H9 (cell line): ENCODE measurements around the gene NEMF. TPM values are rescaled to one million over a fixed set of nuclear protein-coding genes. Genes with fewer than 3 reads are reported as not detected.
"Not testable (repeated sequence)": the region's sequence is repeated elsewhere in the genome, so short reads cannot be mapped to it uniquely, and the experiment has no call there.

ENCODE experiments used
- DNase-seq: peaks from one replicate; pipeline ENCODE4 v3.0.0-alpha.2; 2017
- H2AFZ ChIP-seq: one replicate; pipeline ENCODE4 v1.6.1; 2013; ENCODE audit warnings: mild to moderate bottlenecking, low read length, control low read depth, moderate library complexity
- H2AK5ac ChIP-seq: 2 replicates; pipeline ENCODE4 v1.6.1; 2013; ENCODE audit warnings: low read length, control low read depth, mixed read lengths; ENCODE audit not compliant: insufficient read length
- H2BK120ac ChIP-seq: one replicate; pipeline ENCODE4 v1.6.1; 2013; ENCODE audit warnings: low read depth, mild to moderate bottlenecking, low read length, control low read depth, inconsistent platforms; ENCODE audit not compliant: poor library complexity, severe bottlenecking
- H2BK12ac ChIP-seq: 2 replicates; pipeline ENCODE4 v1.6.1; 2013; ENCODE audit warnings: low read length, control low read depth, mixed read lengths, low read depth; ENCODE audit not compliant: insufficient read length
- H2BK15ac ChIP-seq: 2 replicates; pipeline ENCODE4 v1.6.1; 2013; ENCODE audit warnings: low read depth, low read length, control low read depth
- H2BK20ac ChIP-seq: one replicate; pipeline ENCODE4 v1.6.1; 2013; ENCODE audit warnings: low read depth, mild to moderate bottlenecking, low read length, control low read depth, inconsistent platforms; ENCODE audit not compliant: poor library complexity, severe bottlenecking
- H2BK5ac ChIP-seq: 2 replicates; pipeline ENCODE4 v1.6.1; 2013; ENCODE audit warnings: low read length, control low read depth, mixed read lengths; ENCODE audit not compliant: insufficient read length
- H3K14ac ChIP-seq: 2 replicates; pipeline ENCODE4 v1.6.1; 2013; ENCODE audit warnings: low read length, control low read depth; ENCODE audit not compliant: insufficient read depth
- H3K18ac ChIP-seq: 2 replicates; pipeline ENCODE4 v1.6.1; 2013; ENCODE audit warnings: low read depth, mild to moderate bottlenecking, mixed read lengths, low read length, control low read depth; ENCODE audit not compliant: insufficient read length
- H3K23ac ChIP-seq: 2 replicates; pipeline ENCODE4 v1.6.1; 2013; ENCODE audit warnings: low read length, control low read depth, mixed read lengths, low read depth; ENCODE audit not compliant: insufficient read length
- H3K23me2 ChIP-seq: 2 replicates; pipeline ENCODE4 v1.6.1; 2013; ENCODE audit warnings: low read depth, mild to moderate bottlenecking, mixed read lengths, low read length, control low read depth; ENCODE audit not compliant: insufficient read length, poor library complexity, severe bottlenecking
- H3K27ac ChIP-seq: 2 replicates; pipeline ENCODE4 v1.5.1; 2013; ENCODE audit warnings: low read length, control low read depth, mixed read lengths, low read depth; ENCODE audit not compliant: insufficient read length
- H3K27me3 ChIP-seq: 2 replicates; pipeline ENCODE4 v1.6.1; 2013; ENCODE audit warnings: low read length, control low read depth, inconsistent platforms; ENCODE audit not compliant: insufficient read depth
- H3K4ac ChIP-seq: 2 replicates; pipeline ENCODE4 v1.6.1; 2013; ENCODE audit warnings: low read depth, mild to moderate bottlenecking, control low read depth, inconsistent platforms, low read length, moderate library complexity
- H3K4me1 ChIP-seq: 2 replicates; pipeline ENCODE4 v1.6.1; 2013; ENCODE audit warnings: low read length, control low read depth, inconsistent platforms; ENCODE audit not compliant: insufficient read depth
- H3K4me2 ChIP-seq: 2 replicates; pipeline ENCODE4 v1.6.1; 2013; ENCODE audit warnings: low read length, control low read depth, mixed read lengths; ENCODE audit not compliant: insufficient read length, insufficient read depth
- H3K56ac ChIP-seq: 2 replicates; pipeline ENCODE4 v1.6.1; 2013; ENCODE audit warnings: low read depth, mild to moderate bottlenecking, mixed read lengths, low read length, control low read depth; ENCODE audit not compliant: insufficient read length
- H3K79me1 ChIP-seq: 2 replicates; pipeline ENCODE4 v1.6.1; 2013; ENCODE audit warnings: low read depth, mild to moderate bottlenecking, moderate library complexity, low read length, control low read depth, inconsistent platforms; ENCODE audit not compliant: insufficient read depth, poor library complexity, severe bottlenecking
- H3K79me2 ChIP-seq: 2 replicates; pipeline ENCODE4 v1.6.1; 2013; ENCODE audit warnings: low read length, control low read depth, inconsistent platforms; ENCODE audit not compliant: insufficient read depth
- H3K9ac ChIP-seq: 2 replicates; pipeline ENCODE4 v1.6.1; 2013; ENCODE audit warnings: low read length, control low read depth, mixed read lengths; ENCODE audit not compliant: insufficient read length; ENCODE audit errors: extremely low read depth
- H3K9me3 ChIP-seq: one replicate; pipeline ENCODE4 v1.6.1; 2013; ENCODE audit warnings: low read depth, low read length, inconsistent platforms; ENCODE audit not compliant: control insufficient read depth
- H3T11ph ChIP-seq: one replicate; pipeline ENCODE4 v1.6.1; 2013; ENCODE audit warnings: mild to moderate bottlenecking, low read length, control low read depth, inconsistent platforms
- H4K20me1 ChIP-seq: one replicate; pipeline ENCODE4 v1.6.1; 2013; ENCODE audit not compliant: control insufficient read depth, insufficient read length, insufficient read depth
- H4K5ac ChIP-seq: 2 replicates; pipeline ENCODE4 v1.6.1; 2013; ENCODE audit warnings: low read depth, mild to moderate bottlenecking, mixed read lengths, low read length, control low read depth; ENCODE audit not compliant: insufficient read length
- H4K8ac ChIP-seq: replicated peaks from 2 replicates; pipeline ENCODE4 v1.6.1; 2013; ENCODE audit warnings: low read length, control low read depth, mixed read lengths, low read depth; ENCODE audit not compliant: insufficient read length
- H4K91ac ChIP-seq: 2 replicates; pipeline ENCODE4 v1.6.1; 2013; ENCODE audit warnings: low read depth, mild to moderate bottlenecking, moderate library complexity, mixed read lengths, low read length, control low read depth; ENCODE audit not compliant: insufficient read length
- H3K27ac Mint-ChIP-seq, 3 experiments: 2 replicates in 2 of 3; 3 replicates in 1 of 3; pipeline ENCODE4 v1.8.0; 2020 to 2021; ENCODE audit warnings: mixed read lengths in 3 of 3, mild to moderate bottlenecking in 1 of 3, moderate library complexity in 1 of 3
- H3K27me3 Mint-ChIP-seq: 2 replicates; pipeline ENCODE4 v1.8.0; 2021; ENCODE audit warnings: low read depth, mild to moderate bottlenecking, moderate library complexity, mixed read lengths
- H3K36me3 Mint-ChIP-seq, 3 experiments: 2 replicates in 2 of 3; 3 replicates in 1 of 3; pipeline ENCODE4 v1.8.0; 2020 to 2021; ENCODE audit warnings: low read depth in 3 of 3, mixed read lengths in 3 of 3; ENCODE audit not compliant: insufficient read depth in 1 of 3
- H3K4me1 Mint-ChIP-seq, 2 experiments: 2 replicates each; pipeline ENCODE4 v1.8.0; 2020; ENCODE audit warnings: mixed read lengths in 2 of 2
- H3K4me3 Mint-ChIP-seq, 2 experiments: 2 replicates in 1 of 2; 3 replicates in 1 of 2; pipeline ENCODE4 v1.8.0; 2020 to 2021; ENCODE audit warnings: mild to moderate bottlenecking in 2 of 2, mixed read lengths in 2 of 2, moderate library complexity in 1 of 2
- H3K9me3 Mint-ChIP-seq, 2 experiments: 2 replicates in 1 of 2; 3 replicates in 1 of 2; pipeline ENCODE4 v1.8.0; 2020; ENCODE audit warnings: mild to moderate bottlenecking in 2 of 2, mixed read lengths in 2 of 2, moderate library complexity in 1 of 2
- WGBS: extraction: QIAGEN DNeasy Blood & Tissue Kit; methylation state at CpG from one replicate; pipeline ENCODE4 v1.1.7; 2013; ENCODE audit warnings: missing lambda C conversion rate, low lambda C conversion rate, mixed read lengths; ENCODE audit not compliant: insufficient read length; ENCODE audit errors: extremely low coverage; 5-methylcytosine and 5-hydroxymethylcytosine counted together
- total RNA-seq: library from RNA; stranded (reverse); gene quantifications from 2 replicates; pipeline ENCODE4 v1.2.1, GENCODE V29; 2021
- TF ChIP-seq, protein P1 (sequence below): fragments of 200-600 bp; sonication (generic); conservative IDR thresholded peaks from 3 replicates; pipeline ENCODE4 v1.8.0; 2021; ENCODE audit warnings: antibody characterized with exemption, mild to moderate bottlenecking

NEMF gene
- total RNA-seq, 1 experiment from 2014 or later, result 57.4 TPM

DNA sequence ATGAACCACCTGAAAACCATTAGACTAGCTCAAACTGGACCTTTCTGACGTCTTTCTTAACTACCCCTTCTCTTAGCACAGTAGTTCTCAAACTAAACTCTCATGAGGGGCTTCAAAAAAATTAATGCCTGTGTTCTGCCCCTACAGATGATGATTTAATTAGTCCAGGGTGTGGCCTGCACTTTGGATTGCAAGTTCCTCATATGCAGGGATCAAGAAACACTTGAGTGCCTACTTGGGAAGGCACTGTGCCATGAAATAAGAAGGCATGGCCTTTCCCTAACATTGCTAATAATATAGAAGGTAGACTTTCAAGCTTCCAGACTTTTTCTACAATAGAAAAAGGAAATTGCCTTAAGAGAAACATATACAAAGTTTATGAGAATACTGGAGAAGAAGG lies 107.4 kb downstream of the NEMF start:
- H3K9me3 ChIP-seq, result no peaks in the 10 kb centered on the region
- no CpG with 5 or more reads among the region's 1 CpG for WGBS
- H3K27ac Mint-ChIP-seq, result no peak overlapping the region
- TF ChIP-seq, protein P1, sequence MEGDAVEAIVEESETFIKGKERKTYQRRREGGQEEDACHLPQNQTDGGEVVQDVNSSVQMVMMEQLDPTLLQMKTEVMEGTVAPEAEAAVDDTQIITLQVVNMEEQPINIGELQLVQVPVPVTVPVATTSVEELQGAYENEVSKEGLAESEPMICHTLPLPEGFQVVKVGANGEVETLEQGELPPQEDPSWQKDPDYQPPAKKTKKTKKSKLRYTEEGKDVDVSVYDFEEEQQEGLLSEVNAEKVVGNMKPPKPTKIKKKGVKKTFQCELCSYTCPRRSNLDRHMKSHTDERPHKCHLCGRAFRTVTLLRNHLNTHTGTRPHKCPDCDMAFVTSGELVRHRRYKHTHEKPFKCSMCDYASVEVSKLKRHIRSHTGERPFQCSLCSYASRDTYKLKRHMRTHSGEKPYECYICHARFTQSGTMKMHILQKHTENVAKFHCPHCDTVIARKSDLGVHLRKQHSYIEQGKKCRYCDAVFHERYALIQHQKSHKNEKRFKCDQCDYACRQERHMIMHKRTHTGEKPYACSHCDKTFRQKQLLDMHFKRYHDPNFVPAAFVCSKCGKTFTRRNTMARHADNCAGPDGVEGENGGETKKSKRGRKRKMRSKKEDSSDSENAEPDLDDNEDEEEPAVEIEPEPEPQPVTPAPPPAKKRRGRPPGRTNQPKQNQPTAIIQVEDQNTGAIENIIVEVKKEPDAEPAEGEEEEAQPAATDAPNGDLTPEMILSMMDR, result no peak
- no peak overlapping the region for H3T11ph ChIP-seq
- no peak overlapping the region for H3K18ac ChIP-seq
- peaks cover 12% of the 10 kb centered on the region for H3K27me3 Mint-ChIP-seq
- no peaks in the 10 kb centered on the region for H3K4me1 Mint-ChIP-seq
- H3K27me3 ChIP-seq, result no peaks in the 10 kb centered on the region
- no peak overlapping the region for H2BK20ac ChIP-seq
- H2BK120ac ChIP-seq, result no peak overlapping the region
- H3K36me3 Mint-ChIP-seq, result no peaks in the 10 kb centered on the region
- H2AFZ ChIP-seq, result no peak overlapping the region
- no peak overlapping the region for H4K5ac ChIP-seq
- H3K56ac ChIP-seq, result no peak overlapping the region
- H2BK15ac ChIP-seq, result no peak overlapping the region
- H3K27ac ChIP-seq, result no peak overlapping the region
- no peak for DNase-seq
- H3K79me2 ChIP-seq, result no peaks in the 10 kb centered on the region
- H2BK12ac ChIP-seq, result no peak overlapping the region
- no peaks in the 10 kb centered on the region for H3K9me3 Mint-ChIP-seq
- H3K4ac ChIP-seq, result no peak overlapping the region
- no peak overlapping the region for H4K91ac ChIP-seq
- no peak overlapping the region for H2AK5ac ChIP-seq
- no peaks in the 10 kb centered on the region for H4K20me1 ChIP-seq
- H4K8ac ChIP-seq, result no peak overlapping the region
- H3K4me1 ChIP-seq, result no peaks in the 10 kb centered on the region
- H3K23me2 ChIP-seq, result no peaks in the 10 kb centered on the region
- no peak overlapping the region for H3K4me3 Mint-ChIP-seq
- H3K23ac ChIP-seq, result no peak overlapping the region
- no peak overlapping the region for H3K4me2 ChIP-seq
- no peaks in the 10 kb centered on the region for H3K79me1 ChIP-seq
- no peak overlapping the region for H3K9ac ChIP-seq
- H3K14ac ChIP-seq, result no peak overlapping the region
- H2BK5ac ChIP-seq, result no peak overlapping the region

DNA sequence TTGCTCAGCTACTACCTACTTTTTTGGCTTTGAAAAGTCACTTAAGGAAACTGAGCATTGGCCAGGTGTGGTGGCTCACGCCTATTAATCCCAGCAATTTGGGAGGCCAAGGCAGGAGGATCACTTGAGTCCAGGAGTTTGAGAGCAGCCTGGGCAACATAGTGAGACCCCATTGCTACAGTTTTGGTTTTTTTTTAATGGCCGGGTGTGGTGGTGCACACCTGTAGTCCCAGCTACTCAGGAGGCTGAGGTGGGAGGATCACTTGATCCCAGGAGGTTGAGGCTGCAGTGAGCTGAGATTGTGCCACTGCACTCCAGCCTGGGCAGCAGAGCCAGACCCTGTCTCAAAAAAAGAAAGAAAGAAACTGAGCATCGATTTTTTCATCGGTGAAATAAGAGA lies 116.9 kb downstream of the NEMF start:
- H4K91ac ChIP-seq, H3K14ac ChIP-seq, H3K27ac Mint-ChIP-seq, H3K4me3 Mint-ChIP-seq, H2BK5ac ChIP-seq, H3T11ph ChIP-seq, H3K23me2 ChIP-seq, H3K79me2 ChIP-seq, H3K56ac ChIP-seq, H3K4me2 ChIP-seq, H4K5ac ChIP-seq, H3K9me3 ChIP-seq, H4K20me1 ChIP-seq, H3K79me1 ChIP-seq, H3K4me1 Mint-ChIP-seq, H2BK15ac ChIP-seq, H3K27me3 ChIP-seq, H2BK120ac ChIP-seq, H2BK12ac ChIP-seq, H3K23ac ChIP-seq, H3K9ac ChIP-seq, DNase-seq, H2AFZ ChIP-seq, H3K4ac ChIP-seq, H3K4me1 ChIP-seq, H3K18ac ChIP-seq, H3K27ac ChIP-seq, H3K27me3 Mint-ChIP-seq, H3K36me3 Mint-ChIP-seq, H2AK5ac ChIP-seq, H3K9me3 Mint-ChIP-seq, H4K8ac ChIP-seq, H2BK20ac ChIP-seq: not testable (repeated sequence)
- no CpG with 5 or more reads among the region's 4 CpGs for WGBS
